ENCODE results near the gene EHMT1.

- TF ChIP-seq CTCF (IDR thresholded peaks at IDR 0.05), result no peak
- no peak for TF ChIP-seq POLR2A (IDR thresholded peaks at IDR 0.05)
These were observed 49.1 kb upstream of the EHMT1 start for GRCh38 chr9:137569609-137570203.

Data from right lobe of liver (tissue), 4 donors.